A549 (cell line): ENCODE measurements around the gene WNT11.

ENCODE experiments used
- CBX8 ChIP-seq: fragments of 200-600 bp; sonication (generic); IDR thresholded peaks from 2 replicates; pipeline ENCODE4 v1.6.1; 2016
- CHD2 ChIP-seq: fragments of 150-350 bp; IDR thresholded peaks from 2 replicates; pipeline ENCODE4 v1.6.1; 2014; ENCODE audit warnings: low read length; ENCODE audit not compliant: partially characterized antibody
- CTCF ChIP-seq: fragments of >200 bp; sonication (Bioruptor Twin); formaldehyde crosslinking; IDR thresholded peaks from 3 replicates; pipeline ENCODE4 v1.5.1; 2016
- EHMT2 ChIP-seq: fragments of 200-600 bp; sonication (generic); IDR thresholded peaks from 2 replicates; pipeline ENCODE4 v1.6.1; 2016; ENCODE audit warnings: antibody characterized with exemption, low read depth, mild to moderate bottlenecking, moderate library complexity
- EP300 ChIP-seq, 2 experiments: fragments of >200 bp; sonication (Bioruptor Twin); formaldehyde crosslinking; IDR thresholded peaks; 2 replicates in 1 of 2; 3 replicates in 1 of 2; pipeline ENCODE4 v1.6.1; 2016 to 2017
- GATA3 ChIP-seq: IDR thresholded peaks from 2 replicates; pipeline ENCODE4 v1.6.1; 2012; ENCODE audit warnings: borderline replicate concordance
- HMGXB4 ChIP-seq: fragments of 250-450 bp; sonication (Bioruptor Pico); IDR thresholded peaks from 2 replicates; pipeline ENCODE4 v1.5.0; 2021; ENCODE audit warnings: mild to moderate bottlenecking, moderate library complexity, borderline replicate concordance
- NPAS2 ChIP-seq: fragments of 250-450 bp; sonication (Bioruptor Pico); IDR thresholded peaks from 2 replicates; pipeline ENCODE4 v1.8.0; 2022; ENCODE audit warnings: mild to moderate bottlenecking, moderate library complexity, borderline replicate concordance
- NR3C1 ChIP-seq: fragments of >200 bp; sonication (Bioruptor Twin); formaldehyde crosslinking; IDR thresholded peaks from 3 replicates; pipeline ENCODE4 v1.6.1; 2017
- POLR2A ChIP-seq: IDR thresholded peaks from 2 replicates; pipeline ENCODE4 v1.6.1; 2012; ENCODE audit warnings: mild to moderate bottlenecking, low read length
- RAD21 ChIP-seq, 2 experiments: fragments of >200 bp in 1 of 2; sonication (Bioruptor Twin) in 1 of 2; formaldehyde crosslinking in 1 of 2; IDR thresholded peaks in 1 of 2; conservative IDR thresholded peaks in 1 of 2; 2 replicates in 1 of 2; 3 replicates in 1 of 2; pipeline ENCODE4 v1.6.1; 2012 to 2018; ENCODE audit warnings: inconsistent platforms in 1 of 2
- REST ChIP-seq: fragments of 200-600 bp; sonication (generic); IDR thresholded peaks from 2 replicates; pipeline ENCODE4 v1.6.1; 2016; ENCODE audit warnings: antibody characterized with exemption, mild to moderate bottlenecking, moderate library complexity
- RFX5 ChIP-seq: fragments of 450-650 bp; IDR thresholded peaks from 2 replicates; pipeline ENCODE4 v1.7.1; 2014; ENCODE audit warnings: antibody characterized with exemption, mild to moderate bottlenecking, moderate library complexity

GRCh38 chr11:76157891-76158290 lies 48.4 kb downstream of the WNT11 start:
- TF ChIP-seq CTCF (no peak), GATA3 (no peak), POLR2A (no peak), EHMT2 (no peak), NR3C1 (no peak), EP300 (IDR thresholded peaks at IDR 0.05) (no peak), RAD21 (conservative IDR thresholded peaks at IDR 0.05 in 1 of 2, IDR thresholded peaks at IDR 0.05 in 1 of 2) (no peak), CHD2 (no peak), RFX5 (no peak), CBX8 (no peak), HMGXB4 (CRISPR knock-in tag) (no peak), REST (no peak), NPAS2 (no peak)
